Left ventricle myocardium superior (tissue), 1 donor: ENCODE results near the gene AGXT. TPM values are rescaled to one million over a fixed set of nuclear protein-coding genes. Genes with fewer than 3 reads are reported as not detected.

Experiments
- ATAC-seq: fragments of 200-7000 bp; cut with Tn5 transposase; one replicate; pipeline ENCODE4 v1.9.1; 2020; ENCODE audit warnings: mild to moderate bottlenecking, moderate library complexity
- DNase-seq: peaks from one replicate; pipeline ENCODE4 v3.0.0-alpha.2; 2020
- intact Hi-C: fragments of 100-400 bp; cut with micrococcal nuclease; formaldehyde crosslinking; loops from one replicate; pipeline ENCODE4 v1.11.0; 2022
- total RNA-seq: library from RNA; stranded (reverse); fragmentation: NEBNext Ultra II Directional; extraction: Animal tissue kit (Norgen Biotek cat#: 25700); gene quantifications from one replicate; pipeline ENCODE4 v1.2.1, GENCODE V29; 2021
- donor health status: DM: no; HTN: yes; CAD: no; lungs with severe emphysema.

AGXT gene
- total RNA-seq, 1 donor from 2014 or later, result 0.12 TPM

DNA sequence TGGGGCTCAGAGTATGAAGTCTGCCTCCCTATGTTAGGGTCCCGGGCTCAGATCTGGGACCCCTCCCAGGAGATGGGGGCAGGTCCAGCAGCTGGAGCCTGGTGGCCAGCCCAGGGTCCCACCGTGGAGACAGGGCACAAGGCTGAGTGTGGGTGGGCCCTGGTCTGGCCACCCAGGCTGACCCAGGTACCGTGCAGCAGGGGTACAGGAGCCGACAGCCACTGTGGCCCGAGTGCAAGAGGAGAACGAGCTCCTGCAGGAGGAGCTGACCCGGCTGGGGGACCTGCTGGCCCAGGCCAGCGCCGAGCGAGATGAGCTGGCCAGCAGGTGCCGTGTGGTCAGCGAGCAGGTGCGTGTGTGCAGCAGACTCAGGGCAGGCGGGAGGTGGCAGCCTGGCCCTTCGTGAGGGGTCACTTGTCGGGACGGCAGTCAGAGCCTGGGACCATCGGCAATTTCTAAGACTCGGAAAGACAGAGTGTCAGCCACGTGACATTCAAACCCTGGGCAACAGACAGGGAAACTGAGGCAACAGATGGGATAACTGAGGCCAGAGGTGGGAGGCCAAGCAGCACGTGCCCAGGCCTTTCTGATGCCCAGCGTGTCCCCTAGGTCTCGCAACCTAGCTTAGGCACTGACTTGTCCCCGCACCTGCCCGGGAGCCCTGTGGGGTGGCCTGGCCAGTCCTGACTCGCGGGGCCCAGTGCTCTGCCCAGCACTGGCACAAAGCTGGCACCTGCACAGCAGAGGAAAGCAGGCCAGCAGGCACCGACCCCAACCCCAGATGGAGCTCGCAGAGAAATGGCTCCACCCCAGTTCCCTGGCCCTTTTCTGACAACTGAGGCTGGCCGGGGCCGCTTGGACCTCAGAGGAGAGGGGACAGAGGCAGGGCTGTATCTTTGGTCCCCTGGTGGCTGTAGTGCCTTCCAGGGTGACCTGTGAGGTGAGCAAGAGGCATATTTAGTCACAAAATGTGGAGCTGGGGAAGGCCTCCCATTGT lies 51.5 kb downstream of the AGXT start:
- no peak for ATAC-seq
- peak; percentile 20 for DNase-seq
- intact Hi-C loops, result no loop called here

DNA sequence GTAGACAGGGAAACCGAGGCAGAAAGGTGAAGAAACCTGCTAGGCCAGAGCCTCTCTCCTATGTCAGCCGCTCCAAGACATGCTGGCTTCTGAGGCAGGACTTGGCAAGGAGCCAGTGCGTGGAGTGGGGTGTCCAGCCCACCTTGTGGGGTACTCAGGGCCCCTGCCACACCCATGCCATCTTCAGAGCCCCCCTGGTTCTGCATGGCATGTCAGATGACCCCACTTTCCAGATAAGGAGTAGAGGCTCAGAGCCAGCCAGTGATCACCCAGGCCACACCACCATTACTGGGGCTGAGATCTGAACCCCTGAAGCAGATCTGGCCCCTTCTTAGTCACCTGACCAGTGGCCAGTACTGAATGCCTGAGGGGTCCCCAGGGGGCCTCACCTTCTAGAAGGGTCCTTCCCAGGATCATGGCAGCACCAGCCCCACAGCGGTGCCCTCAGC lies 52.2 kb downstream of the AGXT start:
- DNase-seq, result peak; percentile 25
- no peak for ATAC-seq
- intact Hi-C loops, result no loop called here

DNA sequence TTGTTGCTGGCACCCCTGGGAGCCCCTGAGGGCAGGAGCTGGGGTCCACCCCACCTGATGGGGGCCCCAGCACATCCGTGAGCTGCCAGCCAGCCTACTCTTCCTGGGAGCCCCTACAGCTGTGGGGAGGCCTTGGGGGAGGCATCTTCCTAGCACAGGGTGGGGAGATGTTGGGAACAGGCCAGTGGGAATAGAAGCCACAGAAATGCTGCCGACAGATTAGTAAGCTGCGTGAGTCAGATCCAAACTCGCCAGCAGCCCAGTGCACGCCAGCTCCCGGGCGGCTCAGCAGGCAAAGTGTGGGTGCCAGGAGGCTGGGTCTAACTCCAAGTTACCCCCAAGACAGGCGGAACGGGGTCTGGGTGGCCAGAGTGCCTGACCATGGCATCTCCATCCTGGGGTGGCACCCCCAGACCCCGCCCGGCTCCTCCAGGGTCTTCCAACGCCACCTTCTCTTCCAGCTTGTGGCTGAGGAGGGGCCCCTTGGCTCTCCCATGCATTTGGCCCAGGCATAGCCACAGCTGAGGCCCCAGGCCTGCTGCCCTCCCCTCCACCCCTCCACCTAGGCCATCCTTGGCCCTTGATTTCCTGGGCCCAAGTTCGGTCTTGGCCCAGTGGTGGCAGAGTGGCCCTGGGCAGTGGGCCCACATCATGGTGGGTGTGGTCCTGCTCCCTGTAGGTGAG lies 52.8 kb downstream of the AGXT start:
- ATAC-seq, result peak; percentile 71
- DNase-seq, result peak; percentile 60
- intact Hi-C loops, result no loop called here

DNA sequence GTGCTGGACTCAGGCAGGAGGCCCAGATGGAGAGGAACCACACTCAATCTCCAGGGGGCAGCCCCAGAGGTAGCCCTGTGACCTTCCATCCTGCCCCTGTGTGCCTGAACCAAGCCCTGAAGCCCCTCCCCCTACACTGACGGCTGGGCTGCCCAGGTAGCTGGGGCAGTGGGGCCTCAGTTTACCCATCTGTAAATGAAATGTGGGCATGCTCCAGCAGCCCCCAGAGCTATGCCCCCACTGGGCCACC lies 53.3 kb downstream of the AGXT start:
- ATAC-seq (no peak), DNase-seq (no peak)
- intact Hi-C loops, result no loop called here

DNA sequence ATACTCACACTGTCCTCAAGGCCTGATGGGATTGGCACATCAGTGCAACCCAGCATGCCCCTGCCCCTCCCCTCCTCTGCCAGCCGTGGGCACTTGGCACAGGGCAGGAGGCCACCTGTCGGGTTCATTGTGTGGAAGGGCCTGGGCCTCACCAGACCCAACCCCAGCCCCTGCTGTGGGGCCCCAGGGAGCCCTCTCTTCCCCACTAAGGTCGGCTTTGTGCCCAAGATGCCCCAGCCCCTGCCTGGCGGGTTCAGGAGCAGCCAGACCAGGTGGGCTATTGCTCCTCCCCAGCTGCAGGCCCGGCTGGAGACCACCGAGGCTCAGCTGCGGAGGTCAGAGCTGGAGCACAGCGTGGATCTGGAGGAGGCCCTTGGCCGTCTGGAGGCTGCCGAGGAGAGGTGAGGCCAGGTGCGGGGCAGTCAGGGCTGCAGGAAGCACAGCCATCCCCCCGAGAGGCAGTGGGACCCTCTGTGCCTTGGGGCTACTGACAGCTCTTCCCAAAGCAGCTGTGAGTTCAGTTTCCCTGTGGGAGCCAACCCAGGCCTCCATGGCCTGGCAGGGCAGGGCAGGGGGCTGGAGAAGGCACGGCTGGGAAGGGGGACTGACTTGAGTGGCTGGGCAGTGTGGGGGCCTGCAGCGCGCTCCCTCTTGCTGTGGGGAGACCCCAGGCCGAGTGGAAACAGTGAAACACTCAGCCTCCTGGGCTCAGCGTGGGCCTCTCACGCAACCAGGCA lies 53.8 kb downstream of the AGXT start:
- intact Hi-C loops, result no loop called here
- ATAC-seq (no peak), DNase-seq (peak; percentile 21)

DNA sequence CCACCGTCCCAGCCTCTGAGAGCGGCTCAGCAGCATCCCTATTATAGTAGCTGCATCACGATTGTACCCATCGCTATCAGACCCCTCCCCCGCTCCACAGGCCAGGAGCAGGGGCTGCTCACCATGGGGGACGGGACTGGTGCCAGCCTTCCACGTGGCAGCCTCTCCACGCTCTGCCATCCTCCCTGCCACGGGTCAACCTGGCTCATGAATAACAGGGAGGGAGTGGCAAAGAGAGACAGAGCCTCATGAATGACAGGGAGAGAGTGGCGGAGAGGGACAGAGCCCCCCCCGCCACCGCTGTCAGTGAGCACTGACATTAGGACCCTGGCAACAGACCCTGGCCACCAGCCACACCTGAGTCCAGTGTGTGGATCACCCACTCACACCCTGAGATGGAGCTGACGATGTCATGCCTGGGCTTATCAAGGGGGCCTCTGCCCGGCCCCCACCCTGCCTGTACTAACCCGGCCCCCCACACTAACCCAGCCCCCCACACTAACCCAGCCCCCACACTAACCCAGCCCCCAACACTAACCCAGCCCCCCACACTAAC lies 54.4 kb downstream of the AGXT start:
- ATAC-seq (no peak), DNase-seq (peak; percentile 19)
- intact Hi-C loops, result no loop called here

DNA sequence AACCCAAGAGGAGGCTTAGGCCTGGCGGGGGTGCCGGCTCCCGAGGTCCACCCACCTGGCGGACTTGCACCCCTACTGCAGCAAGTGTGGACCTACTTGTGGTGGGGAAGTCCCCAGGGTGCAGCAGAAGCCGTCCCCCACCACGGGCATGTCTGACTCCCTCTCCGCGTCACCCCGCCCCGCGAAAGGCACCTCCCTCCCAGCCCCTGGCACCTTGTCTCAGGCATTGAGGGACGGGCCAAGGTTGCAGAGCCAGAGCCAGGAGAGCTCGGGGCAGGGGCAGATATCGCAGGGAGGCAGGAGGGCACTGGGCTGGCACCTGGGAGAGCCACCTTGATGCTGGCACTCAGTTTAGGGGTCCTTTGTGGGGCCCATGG lies 56.6 kb downstream of the AGXT start:
- ATAC-seq (no peak), DNase-seq (peak; percentile 27)
- intact Hi-C loops, result no loop called here

DNA sequence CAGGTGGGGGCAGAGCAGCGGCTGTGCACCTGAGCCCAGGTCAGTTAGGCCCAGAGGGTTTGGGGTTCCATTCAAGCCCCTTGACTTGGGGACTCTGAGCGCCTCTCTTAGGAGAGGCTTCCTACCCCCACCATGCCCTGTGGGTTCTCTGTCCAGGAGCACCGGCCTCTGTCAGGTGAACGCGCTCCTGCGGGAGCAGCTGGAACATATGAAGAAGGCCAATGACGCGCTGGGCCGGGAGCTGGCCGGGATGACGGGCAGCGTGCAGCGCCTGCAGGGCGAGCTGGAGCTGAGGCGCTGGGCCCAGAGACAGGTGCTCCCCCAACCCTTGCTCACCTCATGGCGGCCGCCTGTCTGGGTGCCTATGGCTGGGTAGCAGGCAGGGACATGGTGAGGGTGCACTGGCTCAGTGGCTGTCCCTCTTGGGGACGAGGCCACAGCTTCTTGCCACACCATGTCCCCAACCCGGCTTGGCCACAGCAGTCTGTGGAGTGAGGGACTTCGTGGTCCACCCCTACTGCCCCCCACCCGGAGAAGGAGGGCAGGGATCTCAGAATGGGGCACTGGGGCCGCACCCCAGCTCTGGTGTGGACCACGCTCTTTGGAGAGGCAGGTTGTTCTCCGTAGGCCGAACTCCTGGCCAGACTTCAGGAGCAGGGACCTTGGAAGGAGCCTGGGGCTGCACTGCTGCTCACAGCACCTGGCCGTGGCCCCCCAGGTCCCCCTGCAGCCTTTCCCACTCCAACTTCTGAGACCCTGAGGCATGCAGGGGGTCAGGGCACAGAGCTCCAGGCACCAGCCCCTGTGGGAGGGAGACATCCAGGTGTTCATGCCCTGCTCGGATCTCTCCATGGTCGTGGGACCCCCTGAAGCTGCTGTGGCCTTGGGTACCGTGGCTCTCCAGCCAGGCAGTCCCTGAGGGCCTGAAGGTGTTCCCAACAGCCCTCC lies 57.2 kb downstream of the AGXT start:
- intact Hi-C loops, result no loop called here
- ATAC-seq, result no peak
- DNase-seq, result peak; percentile 27

DNA sequence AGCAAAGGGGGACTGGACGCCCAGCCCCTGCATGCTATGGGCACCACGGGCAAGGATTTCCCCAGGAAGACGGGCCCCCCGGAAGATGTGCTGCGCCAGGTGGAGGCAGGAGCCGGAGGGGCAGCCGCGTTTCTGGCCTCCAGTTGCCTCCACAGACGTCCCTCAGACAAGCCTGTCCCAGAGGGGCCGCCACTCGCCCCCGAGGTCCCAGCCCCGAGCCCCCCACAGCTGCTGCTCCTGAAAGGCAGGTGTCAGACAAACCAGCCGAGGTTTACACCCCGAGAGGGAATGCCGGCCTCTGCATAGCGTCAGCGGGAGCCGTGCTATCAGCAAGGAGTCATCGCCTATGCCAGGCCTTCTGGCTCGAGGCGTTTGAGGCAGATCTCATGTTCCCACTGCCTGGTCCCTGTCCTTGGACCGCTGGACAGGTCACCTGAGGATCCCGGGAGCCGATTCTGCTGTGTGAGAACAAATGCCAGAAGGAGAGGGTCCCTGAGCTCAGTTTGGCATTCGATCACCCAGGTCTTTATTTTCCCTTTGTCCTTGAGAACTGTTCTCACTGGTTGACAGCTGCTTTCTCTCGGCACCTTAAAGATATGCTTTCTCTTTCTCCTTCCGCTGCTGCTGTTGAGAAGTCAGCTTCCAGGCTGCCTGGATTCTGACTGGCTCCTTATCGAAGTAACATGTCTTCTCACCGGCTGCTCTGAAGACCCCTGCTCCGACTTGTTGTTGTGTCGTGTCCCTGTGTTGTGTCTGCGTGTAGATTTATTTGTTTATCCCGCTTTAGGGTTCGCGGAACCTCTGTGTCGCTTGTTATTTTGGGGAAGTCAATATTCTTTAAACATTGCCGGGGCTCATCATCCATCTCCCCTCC lies 58.1 kb downstream of the AGXT start:
- DNase-seq (peak; percentile 53), ATAC-seq (peak; percentile 80)
- intact Hi-C loops, result no loop called here

GRCh38 chr2:240927390-240927781 lies 58.8 kb downstream of the AGXT start:
- DNase-seq (no peak), ATAC-seq (no peak)
- intact Hi-C loops, result no loop called here

DNA sequence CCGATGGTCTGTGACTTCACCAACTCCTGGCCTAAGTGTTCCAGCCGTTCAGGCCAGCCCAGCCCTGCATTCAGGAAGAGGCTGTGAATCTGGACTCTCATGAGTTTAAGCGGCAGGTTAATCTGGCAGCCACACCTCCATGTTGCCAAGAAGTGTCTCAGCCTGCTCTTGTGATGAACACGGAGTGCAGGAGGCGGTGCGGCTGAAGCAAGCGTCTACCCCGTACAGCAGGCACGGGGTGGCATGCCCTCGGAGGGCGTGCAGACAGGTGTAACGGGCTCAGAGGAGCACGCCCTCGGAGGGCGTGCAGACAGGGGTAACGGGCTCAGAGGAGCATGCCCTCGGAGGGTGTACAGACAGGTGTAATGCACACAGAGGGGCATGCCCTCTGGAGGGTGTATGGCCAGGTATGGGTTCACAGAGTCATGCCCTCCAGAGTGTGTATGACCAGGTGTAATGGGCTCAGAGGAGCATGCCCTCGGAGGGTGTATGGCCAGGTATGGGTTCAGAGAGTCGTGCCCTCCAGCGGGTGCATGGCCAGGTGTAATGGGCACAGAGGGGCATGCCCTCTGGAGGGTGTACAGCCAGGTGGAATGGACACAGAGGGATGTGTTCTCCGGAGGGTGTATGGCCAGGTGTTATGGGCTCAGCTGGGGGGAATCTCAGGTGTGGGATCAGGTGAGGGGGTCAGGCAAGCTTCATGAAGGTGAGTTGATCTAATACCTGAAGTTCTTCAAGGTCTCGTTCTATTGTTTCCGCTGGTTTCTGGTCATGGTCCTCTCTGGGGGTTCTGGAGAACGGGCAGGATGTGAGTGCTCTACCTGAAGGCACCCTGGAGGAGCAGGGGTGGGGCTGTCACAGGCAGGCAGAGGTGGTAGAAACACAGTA lies 60.1 kb downstream of the AGXT start:
- intact Hi-C loops, result no loop called here
- DNase-seq (no peak), ATAC-seq (no peak)

- intact Hi-C loops, result no loop called here
- ATAC-seq, result no peak
- DNase-seq, result no peak
Measured at GRCh38 chr2:240929364-240930095, 60.9 kb downstream of the AGXT start.
